Karpas-422 (cell line): ENCODE measurements around the gene ENTPD6. TPM values are rescaled to one million over a fixed set of nuclear protein-coding genes. Genes with fewer than 3 reads are reported as not detected.

Experiments
- DNase-seq: peaks from one replicate; pipeline ENCODE4 v3.0.0-alpha.2; 2015
- H2AFZ ChIP-seq: fragments of 200-600 bp; sonication (generic); 2 replicates; pipeline ENCODE4 v1.6.1; 2014; ENCODE audit warnings: antibody characterized with exemption, low read length, mixed read lengths
- H3K27ac ChIP-seq: fragments of 200-600 bp; sonication (generic); 2 replicates; pipeline ENCODE4 v1.5.1; 2014; ENCODE audit warnings: mild to moderate bottlenecking, low read length, moderate library complexity
- H3K27me3 ChIP-seq: fragments of 200-600 bp; sonication (generic); 2 replicates; pipeline ENCODE4 v1.6.1; 2014; ENCODE audit warnings: low read length, mixed read lengths
- H3K36me3 ChIP-seq: fragments of 200-600 bp; sonication (generic); 2 replicates; pipeline ENCODE4 v1.6.1; 2014; ENCODE audit warnings: low read length, mixed read lengths; ENCODE audit not compliant: insufficient read depth
- H3K4me1 ChIP-seq: fragments of 200-600 bp; sonication (generic); 2 replicates; pipeline ENCODE4 v1.6.1; 2014; ENCODE audit warnings: mild to moderate bottlenecking, low read length, mixed read lengths
- H3K4me2 ChIP-seq: fragments of 200-600 bp; sonication (generic); 2 replicates; pipeline ENCODE4 v1.6.1; 2014; ENCODE audit warnings: low read length, low read depth, mild to moderate bottlenecking; ENCODE audit not compliant: poor library complexity, severe bottlenecking
- H3K4me3 ChIP-seq: fragments of 200-600 bp; sonication (generic); 2 replicates; pipeline ENCODE4 v1.5.1; 2014; ENCODE audit warnings: mild to moderate bottlenecking, antibody characterized with exemption, low read length, mixed read lengths
- H3K79me2 ChIP-seq: fragments of 200-600 bp; sonication (generic); 2 replicates; pipeline ENCODE4 v1.6.1; 2014; ENCODE audit warnings: mild to moderate bottlenecking, low read length, mixed read lengths
- H3K9ac ChIP-seq: fragments of 200-600 bp; sonication (generic); 2 replicates; pipeline ENCODE4 v1.6.0; 2014; ENCODE audit warnings: low read length
- H3K9me2 ChIP-seq: fragments of 200-600 bp; sonication (generic), shearing (Covaris generic); replicated peaks from 2 replicates; pipeline ENCODE4 v1.6.0; 2014; ENCODE audit warnings: mild to moderate bottlenecking, low read length, moderate library complexity; ENCODE audit not compliant: insufficient read depth
- H3K9me3 ChIP-seq: fragments of 300-700, 200-600 bp; sonication (generic); 2 replicates; pipeline ENCODE4 v1.6.1; 2014; ENCODE audit warnings: low read length, mixed read lengths
- H4K20me1 ChIP-seq: fragments of 200-600 bp; sonication (generic); 2 replicates; pipeline ENCODE4 v1.6.1; 2014; ENCODE audit warnings: mild to moderate bottlenecking, antibody characterized with exemption, low read length, low read depth; ENCODE audit not compliant: insufficient read depth
- total RNA-seq: library from RNA; depleted of rRNA; stranded (reverse); fragments of >200 nt; shearing (Covaris generic); gene quantifications from 2 replicates; pipeline ENCODE4 v1.2.3, GENCODE V29; 2014; ENCODE audit warnings: low replicate concordance

ENTPD6 gene
- total RNA-seq, 1 experiment from 2014 or later = 100 TPM

- Histone ChIP-seq H3K4me1 (peaks cover 88% of the 10 kb centered on the region), H4K20me1 (no peaks in the 10 kb centered on the region; the same call in 1 of the 2 replicates), H3K9ac (no peak overlapping the region), H3K4me3 (no peak overlapping the region), H3K79me2 (peaks cover 83% of the 10 kb centered on the region), H3K4me2 (peak overlapping the region; percentile 24), H2AFZ (no peak overlapping the region), H3K9me2 (no peaks in the 10 kb centered on the region), H3K27ac (peak overlapping the region; percentile 29), H3K9me3 (no peaks in the 10 kb centered on the region), H3K36me3 (peaks cover 7% of the 10 kb centered on the region; the same call in 1 of the 2 replicates), H3K27me3 (no peaks in the 10 kb centered on the region)
- no peak for DNase-seq
Observed at GRCh38 chr20:25199473-25200260, 4.2 kb downstream of the ENTPD6 start.

- Histone ChIP-seq H3K79me2 (peaks cover 86% of the 10 kb centered on the region), H2AFZ (no peak overlapping the region), H3K27ac (peak overlapping the region; percentile 83), H3K9me2 (no peaks in the 10 kb centered on the region), H3K9me3 (no peaks in the 10 kb centered on the region), H3K27me3 (no peaks in the 10 kb centered on the region), H3K4me2 (peak overlapping the region; percentile 56), H4K20me1 (no peaks in the 10 kb centered on the region; the same call in 1 of the 2 replicates), H3K36me3 (no peaks in the 10 kb centered on the region; the same call in 1 of the 2 replicates), H3K4me1 (peaks cover 68% of the 10 kb centered on the region), H3K9ac (peak overlapping the region; percentile 55), H3K4me3 (0 out of 2 replicates have a peak overlapping the region, but pooled peaks have one; percentile 10)
- peak; percentile 66 for DNase-seq
Observed at GRCh38 chr20:25203089-25203488, 7.6 kb downstream of the ENTPD6 start.

GRCh38 chr20:25203871-25204320 is 8.4 kb downstream of the ENTPD6 start:
- no peak overlapping the region for H2AFZ ChIP-seq
- H3K4me2 ChIP-seq = peak overlapping the region; percentile 56
- H3K27me3 ChIP-seq = no peaks in the 10 kb centered on the region
- peak overlapping the region; percentile 83 for H3K27ac ChIP-seq
- no peaks in the 10 kb centered on the region for H3K9me3 ChIP-seq
- peak overlapping the region; percentile 24 for H3K4me3 ChIP-seq
- H3K36me3 ChIP-seq = no peaks in the 10 kb centered on the region; the same call in 1 of the 2 replicates
- H3K9me2 ChIP-seq = no peaks in the 10 kb centered on the region
- peaks cover 83% of the 10 kb centered on the region for H3K79me2 ChIP-seq
- peak overlapping the region; percentile 55 for H3K9ac ChIP-seq
- DNase-seq = peak; percentile 65
- H3K4me1 ChIP-seq = peaks cover 62% of the 10 kb centered on the region
- no peaks in the 10 kb centered on the region; the same call in 1 of the 2 replicates for H4K20me1 ChIP-seq

GRCh38 chr20:25204550-25205276 is 9.2 kb downstream of the ENTPD6 start:
- Histone ChIP-seq H3K27ac (peak overlapping the region; percentile 83), H3K9ac (peak overlapping the region; percentile 11; the same call in 1 of the 2 replicates), H3K9me3 (no peaks in the 10 kb centered on the region), H4K20me1 (no peaks in the 10 kb centered on the region; the same call in 1 of the 2 replicates), H2AFZ (no peak overlapping the region), H3K4me3 (no peak overlapping the region), H3K4me2 (peak overlapping the region; percentile 56), H3K36me3 (no peaks in the 10 kb centered on the region; the same call in 1 of the 2 replicates), H3K9me2 (no peaks in the 10 kb centered on the region), H3K27me3 (no peaks in the 10 kb centered on the region), H3K4me1 (peaks cover 55% of the 10 kb centered on the region), H3K79me2 (peaks cover 75% of the 10 kb centered on the region)
- no peak for DNase-seq

- H3K9me2 ChIP-seq = no peaks in the 10 kb centered on the region
- H3K9ac ChIP-seq = no peak overlapping the region; the same call in 1 of the 2 replicates
- no peaks in the 10 kb centered on the region; the same call in 1 of the 2 replicates for H4K20me1 ChIP-seq
- peaks cover 52% of the 10 kb centered on the region for H3K4me1 ChIP-seq
- no peak overlapping the region for H3K4me2 ChIP-seq
- H2AFZ ChIP-seq = no peak overlapping the region
- no peaks in the 10 kb centered on the region for H3K27me3 ChIP-seq
- no peak for DNase-seq
- H3K36me3 ChIP-seq = no peaks in the 10 kb centered on the region; the same call in 1 of the 2 replicates
- H3K4me3 ChIP-seq = no peak overlapping the region
- H3K9me3 ChIP-seq = no peaks in the 10 kb centered on the region
- peak overlapping the region; percentile 83; the same call in 1 of the 2 replicates for H3K27ac ChIP-seq
- H3K79me2 ChIP-seq = peaks cover 68% of the 10 kb centered on the region
Observed at GRCh38 chr20:25205277-25206062, 10.0 kb downstream of the ENTPD6 start.

GRCh38 chr20:25206063-25206403 is 10.5 kb downstream of the ENTPD6 start:
- no peaks in the 10 kb centered on the region for H3K9me3 ChIP-seq
- H3K9me2 ChIP-seq = no peaks in the 10 kb centered on the region
- H4K20me1 ChIP-seq = no peaks in the 10 kb centered on the region; the same call in 1 of the 2 replicates
- H2AFZ ChIP-seq = no peak overlapping the region
- H3K4me2 ChIP-seq = no peak overlapping the region
- no peak for DNase-seq
- H3K27ac ChIP-seq = no peak overlapping the region
- no peak overlapping the region for H3K9ac ChIP-seq
- H3K27me3 ChIP-seq = no peaks in the 10 kb centered on the region
- H3K4me1 ChIP-seq = peaks cover 47% of the 10 kb centered on the region
- H3K79me2 ChIP-seq = peaks cover 62% of the 10 kb centered on the region
- H3K4me3 ChIP-seq = no peak overlapping the region
- no peaks in the 10 kb centered on the region; the same call in 1 of the 2 replicates for H3K36me3 ChIP-seq

GRCh38 chr20:25206548-25206947 is 11.0 kb downstream of the ENTPD6 start:
- Histone ChIP-seq H3K4me3 (no peak overlapping the region), H3K9me2 (no peaks in the 10 kb centered on the region), H4K20me1 (no peaks in the 10 kb centered on the region; the same call in 1 of the 2 replicates), H3K79me2 (peaks cover 57% of the 10 kb centered on the region), H3K27ac (no peak overlapping the region), H3K27me3 (no peaks in the 10 kb centered on the region), H3K36me3 (no peaks in the 10 kb centered on the region; the same call in 1 of the 2 replicates), H2AFZ (no peak overlapping the region), H3K4me1 (peaks cover 43% of the 10 kb centered on the region), H3K9ac (no peak overlapping the region), H3K9me3 (no peaks in the 10 kb centered on the region), H3K4me2 (no peak overlapping the region)
- no peak for DNase-seq
